GM23248 (cell line): Measurements from ENCODE around the gene RBMS3.

Experiments
- EZH2 ChIP-seq: fragments of 200-600 bp; sonication (generic); IDR thresholded peaks from 2 replicates; pipeline ENCODE4 v1.6.1; 2018; ENCODE audit warnings: antibody characterized with exemption, mild to moderate bottlenecking; ENCODE audit not compliant: insufficient read depth, poor library complexity, severe bottlenecking
- EZH2phosphoT487 ChIP-seq: fragments of 200-600 bp; sonication (generic); IDR thresholded peaks from 2 replicates; pipeline ENCODE4 v1.6.1; 2018; ENCODE audit warnings: antibody characterized with exemption, moderate library complexity, mild to moderate bottlenecking, low read depth; ENCODE audit not compliant: insufficient read depth

DNA sequence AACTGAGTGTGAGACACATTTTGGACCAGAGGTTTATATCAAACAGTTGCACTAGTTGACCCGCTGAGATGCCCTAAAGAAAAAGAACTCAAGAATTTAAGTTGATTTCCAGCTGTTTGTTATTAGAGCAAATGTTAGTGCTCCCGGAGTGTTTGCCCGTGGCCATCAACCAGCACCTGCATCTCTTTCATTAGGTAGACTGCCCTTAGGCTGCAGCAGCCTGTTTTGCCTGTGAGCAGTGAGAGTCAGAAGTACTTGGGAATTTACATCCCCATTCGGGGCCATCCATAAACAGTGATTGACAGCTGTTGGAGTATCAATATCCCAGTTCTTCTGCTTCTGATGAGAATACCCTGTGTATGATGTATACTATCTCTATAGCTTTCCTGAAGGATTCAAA is 492.6 kb downstream of the RBMS3 start:
- TF ChIP-seq EZH2 (no peak), EZH2phosphoT487 (no peak)
